ENCODE data around the gene RAET1G. TPM values are rescaled to one million over a fixed set of nuclear protein-coding genes. Genes with fewer than 3 reads are reported as not detected.

Gene RAET1G
- 0.97 TPM for polyA plus RNA-seq (2012; ENCODE audit: insufficient read length, low read depth)

GRCh38 chr6:149922642-149923326 is at the start of gene RAET1G:
RAET1G (minus strand) TSS chr6:149923121; CDS start chr6:149923010, 111 bp downstream.
- TF ChIP-seq FOXP2 (optimal IDR thresholded peaks at IDR 0.05; ENCODE audit: borderline replicate concordance, extremely low read depth, extremely low read length, insufficient read depth): no peak
- no peak for TF ChIP-seq TAF1 (IDR thresholded peaks at IDR 0.05; ENCODE audit: borderline replicate concordance, insufficient read depth, low read length)
- no peak for TF ChIP-seq SIN3A (IDR thresholded peaks at IDR 0.05; ENCODE audit: borderline replicate concordance, insufficient read depth, low read length)
- TF ChIP-seq REST (IDR thresholded peaks at IDR 0.05; ENCODE audit: insufficient read depth in 1 of 2, low read depth in 2 of 2, low read length in 2 of 2): no peak
- no peak for TF ChIP-seq POLR2AphosphoS5 (IDR thresholded peaks at IDR 0.05; ENCODE audit: low read depth, low read length)

- TF ChIP-seq SIN3A (IDR thresholded peaks at IDR 0.05; ENCODE audit: borderline replicate concordance, insufficient read depth, low read length) (no peak), POLR2AphosphoS5 (IDR thresholded peaks at IDR 0.05; ENCODE audit: low read depth, low read length) (no peak), FOXP2 (optimal IDR thresholded peaks at IDR 0.05; ENCODE audit: borderline replicate concordance, extremely low read depth, extremely low read length, insufficient read depth) (no peak), REST (IDR thresholded peaks at IDR 0.05; ENCODE audit: insufficient read depth in 1 of 2, low read depth in 2 of 2, low read length in 2 of 2) (no peak), TAF1 (IDR thresholded peaks at IDR 0.05; ENCODE audit: borderline replicate concordance, insufficient read depth, low read length) (no peak)
Observed at GRCh38 chr6:149969635-149970034, 46.7 kb upstream of the RAET1G start.

GRCh38 chr6:149967591-149967990 is 44.7 kb upstream of the RAET1G start:
- TF ChIP-seq REST (IDR thresholded peaks at IDR 0.05; ENCODE audit: insufficient read depth in 1 of 2, low read depth in 2 of 2, low read length in 2 of 2) (no peak), POLR2AphosphoS5 (IDR thresholded peaks at IDR 0.05; ENCODE audit: low read depth, low read length) (no peak), FOXP2 (optimal IDR thresholded peaks at IDR 0.05; ENCODE audit: borderline replicate concordance, extremely low read depth, extremely low read length, insufficient read depth) (no peak), SIN3A (IDR thresholded peaks at IDR 0.05; ENCODE audit: borderline replicate concordance, insufficient read depth, low read length) (no peak), TAF1 (IDR thresholded peaks at IDR 0.05; ENCODE audit: borderline replicate concordance, insufficient read depth, low read length) (no peak)

- TF ChIP-seq REST (IDR thresholded peaks at IDR 0.05; ENCODE audit: insufficient read depth in 1 of 2, low read depth in 2 of 2, low read length in 2 of 2) (no peak), FOXP2 (optimal IDR thresholded peaks at IDR 0.05; ENCODE audit: borderline replicate concordance, extremely low read depth, extremely low read length, insufficient read depth) (no peak), POLR2AphosphoS5 (IDR thresholded peaks at IDR 0.05; ENCODE audit: low read depth, low read length) (no peak), TAF1 (IDR thresholded peaks at IDR 0.05; ENCODE audit: borderline replicate concordance, insufficient read depth, low read length) (no peak), SIN3A (IDR thresholded peaks at IDR 0.05; ENCODE audit: borderline replicate concordance, insufficient read depth, low read length) (no peak)
Observed at GRCh38 chr6:149965194-149966020, 42.5 kb upstream of the RAET1G start.

Data from PFSK-1 (cell line).